DLD1 (cell line): ENCODE measurements around the gene SLC7A9.
"Not testable (repeated sequence)": the region's sequence is repeated elsewhere in the genome, so short reads cannot be mapped to it uniquely, and the experiment has no call there.

ENCODE experiments used
- in situ Hi-C: cut with HindIII; loops from 2 replicates; pipeline ENCODE4 v1.10.0; 2017; ENCODE audit warnings: low sequenced_read_pairs

SLC7A9 gene

DNA sequence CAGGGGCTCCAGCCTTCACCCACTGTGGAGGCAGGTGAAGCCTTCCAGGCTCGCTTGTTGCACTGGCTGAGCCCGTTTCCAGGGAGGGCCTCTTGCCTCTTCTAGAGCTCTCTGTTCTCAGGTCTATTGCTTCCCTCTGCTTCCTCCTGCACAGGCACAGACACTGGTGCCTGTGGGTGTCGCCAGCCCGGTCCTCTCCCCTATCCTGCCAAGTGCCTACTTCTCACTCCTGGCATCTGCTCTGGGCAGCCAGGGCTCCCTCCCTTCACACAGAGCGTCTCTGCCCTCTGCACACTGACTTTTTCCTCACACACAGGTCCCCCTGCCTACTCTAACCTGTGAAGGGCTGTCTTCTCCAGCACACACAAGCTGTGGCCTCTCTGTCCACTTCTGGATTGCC, 60.3 kb downstream of the SLC7A9 start:
- in situ Hi-C loops = no loop called here

DNA sequence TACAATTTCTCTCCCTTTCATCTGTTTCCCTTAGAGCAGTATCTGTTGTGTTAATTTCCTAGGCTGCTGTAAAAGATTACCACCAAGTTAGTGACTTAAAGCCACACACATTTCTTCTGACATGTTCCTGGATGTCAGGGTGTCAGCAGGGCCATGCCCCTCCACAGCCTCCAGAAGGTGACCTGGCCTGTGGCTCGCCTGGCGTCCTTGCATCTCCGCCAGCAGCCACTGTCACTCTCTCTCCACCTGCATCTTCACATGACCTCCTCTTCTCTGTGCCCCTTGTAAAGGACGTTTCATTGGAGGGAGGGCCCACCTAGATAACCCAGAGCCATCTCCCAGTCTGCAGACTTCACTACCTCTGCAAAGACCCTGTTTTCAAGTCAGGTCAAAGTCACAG, 61.3 kb downstream of the SLC7A9 start:
- in situ Hi-C loops = no loop called here

DNA sequence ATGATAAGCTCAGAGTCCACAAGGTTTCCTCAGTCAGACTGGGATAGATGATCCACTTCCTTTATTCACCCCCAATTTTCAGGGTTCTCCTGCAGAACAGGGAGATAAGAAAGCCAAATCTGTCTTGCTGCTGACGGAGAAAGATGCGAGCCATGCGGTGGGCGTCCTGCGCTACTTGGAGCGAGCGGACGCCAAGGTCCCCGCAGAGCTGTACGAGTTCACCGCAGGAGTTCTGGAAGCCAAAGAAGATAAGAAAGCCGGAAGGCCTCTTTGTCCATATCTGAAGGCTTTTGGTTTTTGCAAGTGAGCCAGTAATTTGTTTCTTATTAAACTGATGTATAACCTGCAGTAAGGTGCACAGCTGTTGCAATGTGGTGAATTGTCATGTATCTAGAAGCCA, 66.7 kb downstream of the SLC7A9 start:
- in situ Hi-C loops = no loop called here

DNA sequence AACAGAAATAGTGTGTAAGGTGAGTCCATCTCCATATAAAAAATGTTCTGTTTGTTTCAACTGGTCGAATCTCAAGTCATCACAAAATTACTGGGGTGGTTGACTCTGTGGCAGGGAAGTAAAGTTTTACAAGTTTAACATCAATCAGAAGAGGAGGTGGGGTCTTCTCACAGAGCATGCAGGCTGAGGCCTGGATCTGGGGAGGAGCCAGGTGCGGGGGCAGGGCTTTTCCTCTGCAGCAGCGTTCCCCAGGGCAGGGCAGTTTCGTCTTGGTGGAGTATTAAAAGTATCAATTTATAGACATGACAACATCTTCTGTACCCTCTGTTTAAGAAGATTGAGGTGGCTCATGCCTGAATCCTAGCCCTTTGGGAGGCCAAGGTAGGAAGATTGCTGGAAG, 68.8 kb downstream of the SLC7A9 start:
- in situ Hi-C loops = no loop called here

DNA sequence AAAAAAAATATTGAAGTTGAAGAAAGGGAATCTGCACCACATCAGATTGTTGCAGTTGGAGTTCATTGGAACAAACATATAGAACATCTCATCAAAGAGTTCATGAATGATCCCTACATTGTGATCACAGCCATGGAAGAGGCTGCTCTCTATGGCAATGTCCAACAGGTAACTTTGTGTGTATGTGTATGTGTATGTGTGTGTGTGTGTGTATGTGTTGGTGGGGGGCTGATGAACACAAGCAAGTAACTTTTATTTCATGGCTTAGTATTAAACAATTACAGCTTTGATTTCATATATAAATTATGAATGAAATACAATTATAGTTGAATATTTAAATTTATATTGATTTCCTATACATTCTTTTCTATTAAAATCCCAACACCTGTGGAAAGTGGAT, 69.4 kb downstream of the SLC7A9 start:
- in situ Hi-C loops = no loop called here

DNA sequence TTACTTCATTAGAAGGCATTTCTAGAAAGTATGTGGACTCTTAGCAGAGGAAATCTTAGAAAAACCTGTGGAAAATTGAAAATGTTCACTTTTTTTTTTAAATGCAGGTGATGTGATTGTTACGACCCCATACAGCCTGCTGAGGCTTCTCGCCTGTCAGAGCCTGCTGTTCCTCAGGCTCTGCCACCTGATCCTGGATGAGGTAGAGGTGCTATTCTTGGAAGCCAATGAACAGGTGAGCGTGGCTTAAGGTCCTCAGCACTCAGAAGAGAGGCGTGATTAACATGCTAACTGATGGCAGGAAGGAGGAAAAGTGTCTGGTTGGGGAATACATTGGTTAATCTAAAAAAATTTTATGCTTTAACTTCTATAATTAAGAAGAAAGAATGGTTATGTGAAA, 71.4 kb downstream of the SLC7A9 start:
- in situ Hi-C loops = no loop called here

DNA sequence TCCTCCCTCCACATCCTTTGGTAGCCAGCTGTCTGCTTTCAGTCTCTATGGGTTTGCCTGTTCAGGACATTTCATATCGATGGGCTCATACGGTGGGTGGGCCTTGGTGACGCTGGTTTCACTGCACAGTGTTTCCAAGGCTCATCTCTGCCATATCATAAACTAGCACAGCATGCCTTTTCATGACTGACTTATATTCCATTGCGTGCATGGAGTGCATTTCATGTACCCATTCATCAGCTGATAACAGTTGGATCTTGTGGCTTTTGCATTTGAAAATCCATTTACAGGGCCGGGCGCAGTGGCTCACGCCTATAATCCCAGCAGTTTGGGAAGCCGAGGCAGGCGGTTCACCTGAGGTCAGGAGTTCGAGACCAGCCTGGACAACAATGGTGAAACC, 80.1 kb downstream of the SLC7A9 start:
- in situ Hi-C loops = no loop called here

DNA sequence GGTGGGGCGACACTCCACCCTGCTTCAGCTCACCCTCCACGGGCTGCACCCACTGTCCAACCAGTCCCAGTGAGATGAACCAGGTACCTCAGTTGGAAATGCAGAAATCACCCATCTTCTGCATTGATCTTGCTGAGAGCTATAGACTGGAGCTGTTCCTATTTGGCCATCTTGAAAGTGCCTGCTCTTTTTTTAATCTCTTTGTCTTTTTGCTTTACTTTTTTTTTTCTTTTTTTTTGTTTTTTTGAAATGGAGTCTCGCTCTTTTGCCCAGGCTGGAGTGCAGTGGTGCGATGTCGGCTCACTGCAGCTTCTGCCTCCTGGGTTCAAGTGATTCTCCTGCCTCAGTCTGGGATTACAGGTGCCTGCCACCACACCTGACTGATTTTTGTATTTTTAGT, 81.7 kb downstream of the SLC7A9 start:
- in situ Hi-C loops = not testable (repeated sequence)

DNA sequence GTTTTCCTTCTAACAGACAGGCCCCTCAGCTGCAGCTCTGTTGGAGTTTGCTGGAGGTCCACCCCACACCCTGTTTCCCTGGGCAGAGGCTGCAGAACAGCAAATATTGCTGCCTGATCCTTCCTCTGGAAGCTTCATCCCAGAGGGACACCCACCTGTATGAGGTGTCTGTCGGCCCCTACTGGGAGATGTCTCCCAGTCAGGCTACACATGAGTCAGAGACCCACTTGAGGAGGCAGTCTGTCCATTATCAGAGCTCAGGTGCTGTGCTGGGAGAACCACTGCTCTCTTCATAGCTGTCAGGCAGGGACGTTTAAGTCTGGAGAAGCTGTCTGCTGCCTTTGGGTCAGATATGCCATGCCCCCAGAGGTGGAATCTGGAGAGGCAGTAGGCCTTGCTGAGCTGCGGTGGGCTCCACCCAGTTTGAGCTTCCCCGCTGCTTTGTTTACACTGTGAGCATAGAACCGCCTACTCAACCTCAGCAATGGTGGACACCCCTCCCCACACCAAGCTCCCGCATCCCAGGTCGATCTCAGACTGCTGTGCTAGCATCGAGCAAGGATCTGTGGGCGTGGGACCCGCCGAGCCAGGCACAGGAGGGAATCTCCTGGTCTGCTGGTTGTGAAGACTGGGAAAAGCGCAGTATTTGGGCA, 82.3 kb downstream of the SLC7A9 start:
- in situ Hi-C loops = not testable (repeated sequence)

DNA sequence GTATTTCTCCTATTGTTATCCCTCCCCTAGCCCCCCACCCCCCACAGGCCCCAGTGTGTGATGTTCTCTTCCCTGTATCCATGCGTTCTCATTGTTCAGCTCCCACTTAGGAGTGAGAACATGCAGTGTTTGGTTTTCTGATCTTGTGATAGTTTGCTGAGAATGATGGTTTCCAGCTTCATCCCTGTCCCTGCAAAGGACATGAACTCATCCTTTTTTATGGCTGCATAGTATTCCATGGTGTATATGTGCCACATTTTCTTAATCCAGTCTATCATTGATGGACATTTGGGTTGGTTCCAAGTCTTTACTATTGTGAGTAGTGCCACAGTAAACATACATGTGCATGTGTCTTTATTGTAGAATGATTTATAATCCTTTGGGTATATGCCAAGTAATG, 87.5 kb downstream of the SLC7A9 start:
- in situ Hi-C loops = not testable (repeated sequence)

DNA sequence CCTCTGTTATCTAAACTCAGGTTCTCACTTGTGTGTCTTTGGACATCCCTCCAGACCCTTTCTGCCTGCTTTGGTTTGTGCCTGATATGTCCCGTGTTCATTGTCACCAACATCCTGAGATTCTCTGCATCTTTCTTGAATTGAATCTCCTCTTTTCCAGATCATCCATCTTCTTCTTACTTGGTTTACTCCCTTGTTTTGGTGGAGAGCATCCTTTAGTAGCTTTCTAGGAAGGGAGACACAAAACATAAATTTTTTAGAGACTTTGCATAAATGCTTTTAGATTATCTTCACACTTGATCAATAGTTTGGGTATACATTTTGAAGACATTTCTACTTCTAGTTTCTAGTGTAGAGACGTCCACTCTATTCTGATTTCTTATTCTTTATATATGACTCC, 88.3 kb downstream of the SLC7A9 start:
- in situ Hi-C loops = no loop called here
